Measurements from ENCODE around the gene FAM3A. TPM values are rescaled to one million over a fixed set of nuclear protein-coding genes. Genes with fewer than 3 reads are reported as not detected.

FAM3A gene
- total RNA-seq, 1 experiment from 2014 or later, result 35.8 TPM

- ChIA-PET CTCF (no interaction called here), POLR2A (ENCODE audit: low non-redundant PET) (no interaction called here)
- no peak for TF ChIP-seq CTCF (conservative IDR thresholded peaks at IDR 0.05; ENCODE audit: low read depth, low read length)
- TF ChIP-seq EZH2 (IDR thresholded peaks at IDR 0.05; ENCODE audit: borderline replicate concordance, low read depth, low read length, poor library complexity, severe bottlenecking), result no peak
- no peaks in the 10 kb centered on the region for H3K36me3 ChIP-seq (ENCODE audit: insufficient read depth, low read length, poor library complexity, severe bottlenecking)
- BruUV-seq (replicated peaks), result no TSS peak
- H3K9me3 ChIP-seq (ENCODE audit: low read depth, low read length, poor library complexity, severe bottlenecking), result no peaks in the 10 kb centered on the region
- no peak overlapping the region for H3K4me3 ChIP-seq (ENCODE audit: low read depth, low read length, poor library complexity, severe bottlenecking)
- no peak for DNase-seq (ENCODE audit: low spot score)
- intact Hi-C loops (cut with micrococcal nuclease; ENCODE audit: unreplicated experiment), result no loop called here
- no peaks in the 10 kb centered on the region for H3K27me3 ChIP-seq (replicated peaks; ENCODE audit: insufficient read depth, low read depth, low read length, poor library complexity)
- H3K4me1 ChIP-seq (ENCODE audit: insufficient read depth, low read length, poor library complexity, severe bottlenecking), result no peaks in the 10 kb centered on the region
- H3K27ac ChIP-seq (ENCODE audit: low read depth, low read length, poor library complexity, severe bottlenecking), result no peak overlapping the region
Observed at GRCh38 chrX:154519389-154519788, 3.4 kb upstream of the FAM3A start.

GRCh38 chrX:154517101-154517781 is 1.2 kb upstream of the FAM3A start:
- Histone ChIP-seq H3K4me1 (ENCODE audit: insufficient read depth, low read length, poor library complexity, severe bottlenecking) (no peaks in the 10 kb centered on the region), H3K9me3 (ENCODE audit: low read depth, low read length, poor library complexity, severe bottlenecking) (no peaks in the 10 kb centered on the region), H3K27ac (ENCODE audit: low read depth, low read length, poor library complexity, severe bottlenecking) (peak overlapping the region; percentile 79), H3K4me3 (ENCODE audit: low read depth, low read length, poor library complexity, severe bottlenecking) (peak overlapping the region; percentile 71), H3K27me3 (replicated peaks; ENCODE audit: insufficient read depth, low read depth, low read length, poor library complexity) (no peaks in the 10 kb centered on the region), H3K36me3 (ENCODE audit: insufficient read depth, low read length, poor library complexity, severe bottlenecking) (no peaks in the 10 kb centered on the region)
- no TSS peak for BruUV-seq (replicated peaks)
- ChIA-PET CTCF (interaction anchor here (0.8 kb wide), 1 partner anchor 10 kb away, joined by 3 read pairs; no protein-coding TSS in a partner anchor), POLR2A (ENCODE audit: low non-redundant PET) (no interaction called here)
- TF ChIP-seq EZH2 (IDR thresholded peaks at IDR 0.05; ENCODE audit: borderline replicate concordance, low read depth, low read length, poor library complexity, severe bottlenecking) (no peak), CTCF (conservative IDR thresholded peaks at IDR 0.05; ENCODE audit: low read depth, low read length) (no peak)
- DNase-seq (ENCODE audit: low spot score), result no peak
- intact Hi-C loops (cut with micrococcal nuclease; ENCODE audit: unreplicated experiment), result no loop called here

- BruUV-seq (replicated peaks), result no TSS peak
- Histone ChIP-seq H3K27me3 (replicated peaks; ENCODE audit: insufficient read depth, low read depth, low read length, poor library complexity) (no peaks in the 10 kb centered on the region), H3K36me3 (ENCODE audit: insufficient read depth, low read length, poor library complexity, severe bottlenecking) (no peaks in the 10 kb centered on the region), H3K4me1 (ENCODE audit: insufficient read depth, low read length, poor library complexity, severe bottlenecking) (no peaks in the 10 kb centered on the region), H3K4me3 (ENCODE audit: low read depth, low read length, poor library complexity, severe bottlenecking) (peak overlapping the region; percentile 71), H3K27ac (ENCODE audit: low read depth, low read length, poor library complexity, severe bottlenecking) (peak overlapping the region; percentile 79), H3K9me3 (ENCODE audit: low read depth, low read length, poor library complexity, severe bottlenecking) (no peaks in the 10 kb centered on the region)
- DNase-seq (ENCODE audit: low spot score), result no peak
- ChIA-PET CTCF (interaction anchor here (0.8 to 1.3 kb wide), 2 partner anchors 10 to 11 kb away, joined by 3 read pairs; no protein-coding TSS in a partner anchor), POLR2A (ENCODE audit: low non-redundant PET) (no interaction called here)
- intact Hi-C loops (cut with micrococcal nuclease; ENCODE audit: unreplicated experiment), result no loop called here
- TF ChIP-seq CTCF (conservative IDR thresholded peaks at IDR 0.05; ENCODE audit: low read depth, low read length) (no peak), EZH2 (IDR thresholded peaks at IDR 0.05; ENCODE audit: borderline replicate concordance, low read depth, low read length, poor library complexity, severe bottlenecking) (no peak)
Observed at GRCh38 chrX:154516656-154517100, 646 bp upstream of the FAM3A start.

Data from A673 (cell line).